ENCODE measurements around the gene NCBP3.

The NCBP3 gene

GRCh38 chr17:3834811-3835210 lies 11.2 kb downstream of the NCBP3 start:
- Histone ChIP-seq H3K9me3 (ENCODE audit: severe bottlenecking) (no peaks in the 10 kb centered on the region), H3K27me3 (ENCODE audit: insufficient read depth, low read depth, severe bottlenecking) (no peaks in the 10 kb centered on the region), H3K36me3 (peaks cover 64% of the 10 kb centered on the region), H3K27ac (no peak overlapping the region; the same call in 1 of the 2 replicates), H3K4me3 (ENCODE audit: low read depth, low read length) (no peak overlapping the region)
- no peak for TF ChIP-seq CTCF (IDR thresholded peaks at IDR 0.05; ENCODE audit: low read depth, low read length)
- DNase-seq: no peak

GRCh38 chr17:3828852-3829232 lies 17.2 kb downstream of the NCBP3 start:
- H3K27ac ChIP-seq: no peak overlapping the region
- no peak for DNase-seq
- no peak overlapping the region for H3K4me3 ChIP-seq (ENCODE audit: low read depth, low read length)
- no peaks in the 10 kb centered on the region for H3K27me3 ChIP-seq (ENCODE audit: insufficient read depth, low read depth, severe bottlenecking)
- TF ChIP-seq CTCF (IDR thresholded peaks at IDR 0.05; ENCODE audit: low read depth, low read length): no peak
- H3K9me3 ChIP-seq (ENCODE audit: severe bottlenecking): no peaks in the 10 kb centered on the region
- peaks cover 71% of the 10 kb centered on the region for H3K36me3 ChIP-seq

- Histone ChIP-seq H3K4me3 (ENCODE audit: low read depth, low read length) (no peak overlapping the region), H3K36me3 (peaks cover 71% of the 10 kb centered on the region), H3K27me3 (ENCODE audit: insufficient read depth, low read depth, severe bottlenecking) (no peaks in the 10 kb centered on the region), H3K27ac (no peak overlapping the region), H3K9me3 (ENCODE audit: severe bottlenecking) (no peaks in the 10 kb centered on the region)
- no peak for TF ChIP-seq CTCF (IDR thresholded peaks at IDR 0.05; ENCODE audit: low read depth, low read length)
- no peak for DNase-seq
These were observed 17.7 kb downstream of the NCBP3 start for GRCh38 chr17:3828151-3828851.

GRCh38 chr17:3827124-3827773 lies 18.8 kb downstream of the NCBP3 start:
- Histone ChIP-seq H3K27ac (no peak overlapping the region), H3K27me3 (ENCODE audit: insufficient read depth, low read depth, severe bottlenecking) (no peaks in the 10 kb centered on the region), H3K36me3 (peaks cover 76% of the 10 kb centered on the region), H3K4me3 (ENCODE audit: low read depth, low read length) (no peak overlapping the region), H3K9me3 (ENCODE audit: severe bottlenecking) (no peaks in the 10 kb centered on the region)
- TF ChIP-seq CTCF (IDR thresholded peaks at IDR 0.05; ENCODE audit: low read depth, low read length): peak; percentile 75
- peak; percentile 78 for DNase-seq

- no peaks in the 10 kb centered on the region for H3K27me3 ChIP-seq (ENCODE audit: insufficient read depth, low read depth, severe bottlenecking)
- no peak for TF ChIP-seq CTCF (IDR thresholded peaks at IDR 0.05; ENCODE audit: low read depth, low read length)
- no peak for DNase-seq
- H3K27ac ChIP-seq: no peak overlapping the region
- no peaks in the 10 kb centered on the region for H3K9me3 ChIP-seq (ENCODE audit: severe bottlenecking)
- peaks cover 87% of the 10 kb centered on the region for H3K36me3 ChIP-seq
- no peak overlapping the region for H3K4me3 ChIP-seq (ENCODE audit: low read depth, low read length)
These were observed 19.9 kb downstream of the NCBP3 start for GRCh38 chr17:3826191-3826590.

Measured in WERI-Rb-1 (cell line).